HUES64 (cell line): Measurements from ENCODE around the gene MSI2.
"Not testable (repeated sequence)": the region's sequence is repeated elsewhere in the genome, so short reads cannot be mapped to it uniquely, and the experiment has no call there.

Experiments used
- H3K27ac ChIP-seq: 2 replicates; pipeline ENCODE4 v1.7.0; 2013; ENCODE audit warnings: low read depth, low read length, inconsistent platforms
- H3K27me3 ChIP-seq: 2 replicates; pipeline ENCODE4 v1.6.1; 2013; ENCODE audit warnings: mild to moderate bottlenecking, low read length; ENCODE audit not compliant: insufficient read depth
- H3K36me3 ChIP-seq: 2 replicates; pipeline ENCODE4 v1.6.1; 2013; ENCODE audit warnings: mild to moderate bottlenecking, low read length; ENCODE audit not compliant: insufficient read depth
- H3K4me1 ChIP-seq: 2 replicates; pipeline ENCODE4 v1.6.1; 2013; ENCODE audit warnings: mild to moderate bottlenecking, low read length, moderate library complexity; ENCODE audit not compliant: insufficient read depth
- H3K4me3 ChIP-seq: 2 replicates; pipeline ENCODE4 v1.5.1; 2013; ENCODE audit warnings: mild to moderate bottlenecking, low read length, moderate library complexity
- H3K9ac ChIP-seq: 2 replicates; pipeline ENCODE4 v1.6.1; 2013; ENCODE audit warnings: mild to moderate bottlenecking, low read depth, low read length
- H3K9me3 ChIP-seq: 2 replicates; pipeline ENCODE4 v1.6.1; 2013; ENCODE audit warnings: low read depth, low read length; ENCODE audit not compliant: insufficient read depth
- WGBS: fragments of 150-250, 120-280 bp; methylation state at CpG from one replicate; pipeline ENCODE4 v1.1.7; 2013; ENCODE audit warnings: missing lambda C conversion rate; 5-methylcytosine and 5-hydroxymethylcytosine counted together

The MSI2 gene

GRCh38 chr17:57617218-57617617 lies 360.9 kb downstream of the MSI2 start:
- peaks cover 7% of the 10 kb centered on the region; the same call in 1 of the 2 replicates for H3K9me3 ChIP-seq
- H3K27me3 ChIP-seq, result no peaks in the 10 kb centered on the region
- peaks cover 13% of the 10 kb centered on the region for H3K36me3 ChIP-seq
- no peak overlapping the region for H3K27ac ChIP-seq
- peaks cover 12% of the 10 kb centered on the region; the same call in 1 of the 2 replicates for H3K4me1 ChIP-seq
- no peak overlapping the region for H3K9ac ChIP-seq
- no peak overlapping the region for H3K4me3 ChIP-seq

- Histone ChIP-seq H3K27ac (no peak overlapping the region), H3K9ac (no peak overlapping the region), H3K4me3 (no peak overlapping the region), H3K9me3 (peaks cover 7% of the 10 kb centered on the region; the same call in 1 of the 2 replicates), H3K36me3 (peaks cover 13% of the 10 kb centered on the region), H3K27me3 (no peaks in the 10 kb centered on the region), H3K4me1 (peaks cover 13% of the 10 kb centered on the region; the same call in 1 of the 2 replicates)
- WGBS, result 94% methylated on average over 18 of the region's 19 CpGs
These were observed 363.0 kb downstream of the MSI2 start for GRCh38 chr17:57619061-57619937.

GRCh38 chr17:57620576-57620975 lies 364.3 kb downstream of the MSI2 start:
- no peak overlapping the region for H3K4me3 ChIP-seq
- 98% methylated on average over 2 of the region's 2 CpGs for WGBS
- no peaks in the 10 kb centered on the region for H3K27me3 ChIP-seq
- H3K4me1 ChIP-seq, result peaks cover 10% of the 10 kb centered on the region; the same call in 1 of the 2 replicates
- peaks cover 7% of the 10 kb centered on the region; the same call in 1 of the 2 replicates for H3K9me3 ChIP-seq
- no peak overlapping the region for H3K27ac ChIP-seq
- H3K36me3 ChIP-seq, result peaks cover 13% of the 10 kb centered on the region
- H3K9ac ChIP-seq, result no peak overlapping the region

- H3K27ac ChIP-seq, H3K4me3 ChIP-seq, H3K9ac ChIP-seq, H3K36me3 ChIP-seq, H3K27me3 ChIP-seq, H3K9me3 ChIP-seq: not testable (repeated sequence)
- peaks cover 10% of the 10 kb centered on the region; the same call in 1 of the 2 replicates for H3K4me1 ChIP-seq
- 94% methylated on average over 6 of the region's 6 CpGs for WGBS
These were observed 365.5 kb downstream of the MSI2 start for GRCh38 chr17:57621791-57622190.

GRCh38 chr17:57622306-57622682 lies 366.0 kb downstream of the MSI2 start:
- no peak overlapping the region for H3K9ac ChIP-seq
- peaks cover under 1% of the 10 kb centered on the region; the same call in 1 of the 2 replicates for H3K9me3 ChIP-seq
- peaks cover 7% of the 10 kb centered on the region; the same call in 1 of the 2 replicates for H3K36me3 ChIP-seq
- WGBS, result 89% methylated on average over 8 of the region's 8 CpGs
- H3K4me1 ChIP-seq, result peaks cover 10% of the 10 kb centered on the region; the same call in 1 of the 2 replicates
- no peak overlapping the region for H3K4me3 ChIP-seq
- no peak overlapping the region for H3K27ac ChIP-seq
- no peaks in the 10 kb centered on the region for H3K27me3 ChIP-seq

- Histone ChIP-seq H3K9ac (no peak overlapping the region), H3K27ac (no peak overlapping the region), H3K4me1 (peaks cover 10% of the 10 kb centered on the region; the same call in 1 of the 2 replicates), H3K4me3 (no peak overlapping the region), H3K36me3 (peaks cover 13% of the 10 kb centered on the region), H3K27me3 (no peaks in the 10 kb centered on the region), H3K9me3 (no peaks in the 10 kb centered on the region)
- WGBS, result 89% methylated on average over 16 of the region's 16 CpGs
These were observed 366.5 kb downstream of the MSI2 start for GRCh38 chr17:57622683-57623433.

- Histone ChIP-seq H3K4me1 (peaks cover 10% of the 10 kb centered on the region; the same call in 1 of the 2 replicates), H3K9ac (no peak overlapping the region), H3K27me3 (no peaks in the 10 kb centered on the region), H3K4me3 (no peak overlapping the region), H3K36me3 (peaks cover 15% of the 10 kb centered on the region), H3K9me3 (no peaks in the 10 kb centered on the region), H3K27ac (no peak overlapping the region)
- WGBS, result 91% methylated on average over 11 of the region's 11 CpGs
These were observed 367.3 kb downstream of the MSI2 start for GRCh38 chr17:57623620-57624019.

- Histone ChIP-seq H3K27ac (no peak overlapping the region), H3K4me1 (peaks cover 10% of the 10 kb centered on the region; the same call in 1 of the 2 replicates), H3K9me3 (no peaks in the 10 kb centered on the region), H3K9ac (no peak overlapping the region), H3K36me3 (peaks cover 14% of the 10 kb centered on the region), H3K27me3 (no peaks in the 10 kb centered on the region), H3K4me3 (no peak overlapping the region)
- WGBS, result 90% methylated on average over 8 of the region's 8 CpGs
These were observed 368.1 kb downstream of the MSI2 start for GRCh38 chr17:57624386-57624785.

- H3K27ac ChIP-seq, result no peak overlapping the region
- no peak overlapping the region for H3K9ac ChIP-seq
- peaks cover 10% of the 10 kb centered on the region; the same call in 1 of the 2 replicates for H3K4me1 ChIP-seq
- no peaks in the 10 kb centered on the region for H3K27me3 ChIP-seq
- H3K9me3 ChIP-seq, result no peaks in the 10 kb centered on the region
- 97% methylated on average over 1 of the region's 1 CpG for WGBS
- H3K4me3 ChIP-seq, result no peak overlapping the region
- H3K36me3 ChIP-seq, result peaks cover 14% of the 10 kb centered on the region
These were observed 369.2 kb downstream of the MSI2 start for GRCh38 chr17:57625511-57625910.

GRCh38 chr17:57625957-57626356 lies 369.6 kb downstream of the MSI2 start:
- peaks cover 10% of the 10 kb centered on the region; the same call in 1 of the 2 replicates for H3K4me1 ChIP-seq
- H3K9ac ChIP-seq, result no peak overlapping the region
- no peak overlapping the region for H3K27ac ChIP-seq
- no peaks in the 10 kb centered on the region for H3K9me3 ChIP-seq
- WGBS, result 94% methylated on average over 9 of the region's 9 CpGs
- H3K4me3 ChIP-seq, result no peak overlapping the region
- peaks cover 14% of the 10 kb centered on the region for H3K36me3 ChIP-seq
- H3K27me3 ChIP-seq, result no peaks in the 10 kb centered on the region
